Peyer's patch (tissue), 4 donors: ENCODE measurements around the gene FSIP1.

Source experiments
- POLR2A ChIP-seq, 2 donors: fragments of 450-650 bp; IDR thresholded peaks; one replicate each; pipeline ENCODE4 v1.5.1; 2017; ENCODE audit warnings: antibody characterized with exemption in 2 of 2, mild to moderate bottlenecking in 2 of 2, moderate library complexity in 2 of 2
- TF ChIP-seq, protein P1 (sequence below), 6 experiments: fragments of 450-650 bp in 4 of 6; fragments of 200-600 bp in 2 of 6; sonication (generic) in 1 of 6; IDR thresholded peaks; one replicate each; pipeline ENCODE4 v1.5.1; 2017 to 2019; ENCODE audit warnings: antibody characterized with exemption in 6 of 6, mild to moderate bottlenecking in 3 of 6, moderate library complexity in 1 of 6

DNA sequence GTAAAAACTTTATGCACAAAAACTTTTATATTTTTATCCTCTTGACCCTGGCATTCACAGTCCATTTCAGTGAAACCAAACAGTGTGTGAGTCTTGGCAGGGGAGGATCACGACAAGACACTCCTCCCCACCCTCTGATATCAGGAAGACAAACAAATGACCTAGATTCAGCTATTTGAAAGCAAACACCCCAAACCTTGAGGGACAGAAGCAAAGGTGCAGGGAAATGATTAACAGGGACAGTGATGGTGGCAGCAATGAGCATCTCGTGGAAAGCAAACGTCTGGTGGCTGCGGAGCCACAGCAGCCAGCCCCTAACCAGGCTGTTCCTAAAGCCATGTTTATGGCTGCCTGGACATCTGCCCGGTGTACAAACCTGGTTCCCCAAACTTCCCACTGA is 52.1 kb downstream of the FSIP1 start:
- TF ChIP-seq, protein P1, sequence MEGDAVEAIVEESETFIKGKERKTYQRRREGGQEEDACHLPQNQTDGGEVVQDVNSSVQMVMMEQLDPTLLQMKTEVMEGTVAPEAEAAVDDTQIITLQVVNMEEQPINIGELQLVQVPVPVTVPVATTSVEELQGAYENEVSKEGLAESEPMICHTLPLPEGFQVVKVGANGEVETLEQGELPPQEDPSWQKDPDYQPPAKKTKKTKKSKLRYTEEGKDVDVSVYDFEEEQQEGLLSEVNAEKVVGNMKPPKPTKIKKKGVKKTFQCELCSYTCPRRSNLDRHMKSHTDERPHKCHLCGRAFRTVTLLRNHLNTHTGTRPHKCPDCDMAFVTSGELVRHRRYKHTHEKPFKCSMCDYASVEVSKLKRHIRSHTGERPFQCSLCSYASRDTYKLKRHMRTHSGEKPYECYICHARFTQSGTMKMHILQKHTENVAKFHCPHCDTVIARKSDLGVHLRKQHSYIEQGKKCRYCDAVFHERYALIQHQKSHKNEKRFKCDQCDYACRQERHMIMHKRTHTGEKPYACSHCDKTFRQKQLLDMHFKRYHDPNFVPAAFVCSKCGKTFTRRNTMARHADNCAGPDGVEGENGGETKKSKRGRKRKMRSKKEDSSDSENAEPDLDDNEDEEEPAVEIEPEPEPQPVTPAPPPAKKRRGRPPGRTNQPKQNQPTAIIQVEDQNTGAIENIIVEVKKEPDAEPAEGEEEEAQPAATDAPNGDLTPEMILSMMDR (IDR thresholded peaks at IDR 0.05): no peak
- no peak for TF ChIP-seq POLR2A (IDR thresholded peaks at IDR 0.05)
